ENCODE results near the gene PLEKHM3.

DNA sequence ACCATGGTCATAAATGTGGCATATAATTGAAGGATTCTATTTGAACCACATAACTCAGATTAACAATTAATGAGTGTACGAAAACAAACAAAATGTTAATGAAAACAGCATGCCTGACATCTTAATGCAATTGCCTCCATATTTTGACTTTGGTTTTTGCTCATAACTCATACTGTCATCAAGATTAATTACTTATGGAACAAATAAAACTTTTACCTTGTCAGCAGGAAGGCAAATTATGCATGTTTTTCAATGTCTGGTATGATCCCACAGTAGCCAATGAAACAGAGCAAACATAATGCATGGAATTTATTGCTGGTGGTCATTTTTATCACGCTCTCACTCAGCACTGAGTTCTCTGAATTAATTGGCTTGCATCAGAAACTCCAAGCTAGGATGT lies 5.1 kb downstream of the PLEKHM3 start:
- TF ChIP-seq, protein P1, sequence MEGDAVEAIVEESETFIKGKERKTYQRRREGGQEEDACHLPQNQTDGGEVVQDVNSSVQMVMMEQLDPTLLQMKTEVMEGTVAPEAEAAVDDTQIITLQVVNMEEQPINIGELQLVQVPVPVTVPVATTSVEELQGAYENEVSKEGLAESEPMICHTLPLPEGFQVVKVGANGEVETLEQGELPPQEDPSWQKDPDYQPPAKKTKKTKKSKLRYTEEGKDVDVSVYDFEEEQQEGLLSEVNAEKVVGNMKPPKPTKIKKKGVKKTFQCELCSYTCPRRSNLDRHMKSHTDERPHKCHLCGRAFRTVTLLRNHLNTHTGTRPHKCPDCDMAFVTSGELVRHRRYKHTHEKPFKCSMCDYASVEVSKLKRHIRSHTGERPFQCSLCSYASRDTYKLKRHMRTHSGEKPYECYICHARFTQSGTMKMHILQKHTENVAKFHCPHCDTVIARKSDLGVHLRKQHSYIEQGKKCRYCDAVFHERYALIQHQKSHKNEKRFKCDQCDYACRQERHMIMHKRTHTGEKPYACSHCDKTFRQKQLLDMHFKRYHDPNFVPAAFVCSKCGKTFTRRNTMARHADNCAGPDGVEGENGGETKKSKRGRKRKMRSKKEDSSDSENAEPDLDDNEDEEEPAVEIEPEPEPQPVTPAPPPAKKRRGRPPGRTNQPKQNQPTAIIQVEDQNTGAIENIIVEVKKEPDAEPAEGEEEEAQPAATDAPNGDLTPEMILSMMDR (IDR thresholded peaks at IDR 0.05), result no peak
- TF ChIP-seq POLR2A (IDR thresholded peaks at IDR 0.05), result no peak
- no peak for TF ChIP-seq EP300 (IDR thresholded peaks at IDR 0.05; ENCODE audit: low read depth)

All from transverse colon (tissue), 3 donors.